GM18858 (cell line): ENCODE measurements around the gene DPEP1.
"Not testable (repeated sequence)": the region's sequence is repeated elsewhere in the genome, so short reads cannot be mapped to it uniquely, and the experiment has no call there.

ENCODE experiments used
- ATAC-seq: cut with Tn5 transposase; IDR thresholded peaks from one replicate; pipeline ENCODE4 v1.9.1; 2021; ENCODE audit not compliant: unreplicated experiment

DPEP1 gene

GRCh38 chr16:89613231-89613953 lies at the start of gene DPEP1:
Gene DPEP1, plus strand, starts transcription at chr16:89613642. Its CDS starts 16,769 bp downstream, at chr16:89630411.
- ATAC-seq = no peak

GRCh38 chr16:89564476-89565255 lies 48.8 kb upstream of the DPEP1 start:
- ATAC-seq = no peak

DNA sequence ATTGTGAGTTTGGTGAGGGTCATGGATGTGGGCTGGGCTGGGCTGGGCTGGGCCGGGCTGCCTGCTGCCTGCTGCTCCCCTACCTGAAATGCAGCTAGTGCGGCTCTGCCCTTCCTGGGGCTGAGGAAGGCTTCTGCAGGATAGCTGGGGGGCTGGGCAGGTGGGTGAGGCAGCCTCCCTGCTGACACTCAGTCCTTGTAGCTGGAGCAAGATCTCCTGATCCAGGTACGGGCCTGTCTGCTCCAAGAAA lies 48.3 kb upstream of the DPEP1 start:
- no peak for ATAC-seq

GRCh38 chr16:89565506-89566372 lies 47.7 kb upstream of the DPEP1 start:
- no peak for ATAC-seq

DNA sequence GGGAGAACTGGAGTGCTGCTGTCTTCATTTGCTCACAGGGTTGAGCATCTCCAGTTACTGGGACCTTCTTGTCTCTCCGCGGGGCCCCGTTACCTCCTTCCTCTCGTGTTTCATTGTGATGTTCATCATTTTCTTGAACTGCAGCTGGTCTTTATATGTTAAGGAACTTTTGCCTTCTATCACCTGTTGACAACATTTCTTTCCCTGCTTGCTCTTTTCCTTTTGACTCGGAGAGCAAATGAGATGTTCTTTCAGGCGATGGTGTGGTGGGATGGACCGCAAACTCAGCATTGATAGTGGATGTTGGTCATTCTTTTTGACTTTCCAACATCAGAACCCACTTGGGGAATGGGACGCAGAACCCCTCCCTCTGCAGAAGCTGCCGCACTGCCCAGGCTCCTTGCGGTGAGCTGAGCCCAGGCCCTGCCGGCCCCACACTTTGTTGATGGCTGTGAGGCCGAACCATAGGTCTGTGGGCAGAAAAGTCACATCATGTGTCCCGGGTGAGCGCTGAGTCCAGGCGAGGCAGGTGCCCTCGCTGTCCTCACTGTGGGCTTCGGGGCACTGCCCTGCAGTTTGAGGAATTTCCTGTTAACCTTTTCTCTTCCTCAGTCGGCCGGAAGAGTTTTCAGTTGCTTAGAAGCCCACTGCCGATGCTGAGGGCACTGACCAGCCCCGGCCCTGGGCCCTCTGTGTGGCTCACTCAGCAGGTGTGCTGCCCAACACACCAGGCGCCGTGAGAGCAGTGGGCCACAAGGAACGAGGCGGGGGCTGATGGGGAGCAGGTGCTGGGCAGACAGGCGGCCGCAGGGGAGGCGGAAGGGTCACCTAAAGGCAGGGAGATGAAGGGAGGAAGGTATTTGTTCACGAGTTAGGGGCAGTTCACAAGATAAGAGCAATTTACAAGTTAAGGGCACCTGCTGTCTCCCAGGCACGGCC lies 45.5 kb upstream of the DPEP1 start:
- ATAC-seq = no peak

GRCh38 chr16:89569506-89570341 lies 43.7 kb upstream of the DPEP1 start:
- no peak for ATAC-seq

DNA sequence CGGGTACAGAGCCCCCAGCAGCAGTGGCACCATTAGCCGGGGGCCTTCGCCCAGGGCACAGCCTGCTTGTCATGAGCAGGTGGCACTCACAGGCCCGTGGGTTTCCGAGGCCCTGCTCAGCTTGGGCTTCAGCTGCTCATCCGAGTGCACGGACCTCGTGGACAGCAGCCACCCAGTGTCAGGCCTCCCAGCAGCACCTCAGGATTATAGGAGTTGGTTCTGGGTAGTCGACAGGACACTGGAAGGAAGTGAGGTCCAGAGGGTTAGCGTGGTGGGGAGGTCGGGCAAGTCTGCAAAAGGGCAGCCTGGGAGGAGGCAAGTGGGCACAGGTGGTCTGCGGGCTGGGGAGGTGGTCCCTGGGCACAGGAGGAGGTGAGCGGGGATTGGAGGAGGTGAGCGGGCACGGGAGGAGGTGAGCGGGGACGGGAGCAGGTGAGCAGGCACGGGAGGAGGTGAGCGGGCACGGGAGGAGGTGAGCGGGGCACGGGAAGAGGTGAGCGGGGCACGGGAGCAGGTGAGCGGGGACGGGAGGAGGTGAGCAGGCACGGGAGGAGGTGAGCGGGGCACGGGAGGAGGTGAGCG lies 43.0 kb upstream of the DPEP1 start:
- no peak for ATAC-seq

DNA sequence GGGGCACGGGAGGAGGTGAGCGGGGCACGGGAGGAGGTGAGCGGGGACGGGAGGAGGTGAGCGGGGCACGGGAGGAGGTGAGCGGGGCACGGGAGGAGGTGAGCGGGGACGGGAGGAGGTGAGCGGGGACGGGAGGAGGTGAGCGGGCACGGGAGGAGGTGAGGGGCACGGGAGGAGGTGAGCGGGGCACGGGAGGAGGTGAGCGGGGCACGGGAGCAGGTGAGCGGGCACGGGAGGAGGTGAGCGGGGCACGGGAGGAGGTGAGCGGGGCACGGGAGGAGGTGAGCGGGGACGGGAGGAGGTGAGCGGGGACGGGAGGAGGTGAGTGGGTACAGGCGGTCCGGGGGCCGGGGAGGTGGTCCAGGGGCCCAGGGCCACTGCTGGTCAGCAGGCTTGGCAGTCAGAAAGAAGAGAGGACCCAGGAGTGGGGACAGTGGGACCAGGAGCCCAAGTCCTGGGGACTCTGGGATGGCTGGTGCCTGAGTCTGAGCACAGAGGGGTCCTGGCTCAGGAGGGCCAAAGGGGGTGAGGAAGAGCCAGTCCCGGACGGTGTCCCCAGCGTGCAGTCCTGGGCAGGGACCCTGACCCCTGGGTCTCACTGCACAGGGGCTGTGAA lies 42.4 kb upstream of the DPEP1 start:
- ATAC-seq = not testable (repeated sequence)

DNA sequence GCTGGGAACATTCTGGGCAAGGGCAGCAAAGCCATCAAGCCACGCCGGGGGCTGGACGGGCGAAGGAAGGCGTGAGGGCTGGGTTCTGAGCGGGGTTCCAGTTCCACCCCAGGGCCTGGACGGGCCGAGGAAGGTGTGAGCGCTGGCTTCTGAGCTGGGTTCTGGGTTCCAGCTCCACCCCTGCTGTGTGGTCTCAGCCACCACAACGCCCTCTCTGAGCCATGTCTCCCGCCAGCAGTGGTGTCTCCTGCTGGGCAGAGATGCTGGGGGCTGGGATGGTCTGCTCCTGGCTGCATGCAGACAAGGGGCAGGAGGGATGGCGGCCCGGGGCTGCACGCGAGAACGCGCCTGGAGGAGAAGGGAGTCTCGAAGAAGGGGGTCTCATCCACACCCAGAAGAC lies 41.8 kb upstream of the DPEP1 start:
- ATAC-seq = no peak

DNA sequence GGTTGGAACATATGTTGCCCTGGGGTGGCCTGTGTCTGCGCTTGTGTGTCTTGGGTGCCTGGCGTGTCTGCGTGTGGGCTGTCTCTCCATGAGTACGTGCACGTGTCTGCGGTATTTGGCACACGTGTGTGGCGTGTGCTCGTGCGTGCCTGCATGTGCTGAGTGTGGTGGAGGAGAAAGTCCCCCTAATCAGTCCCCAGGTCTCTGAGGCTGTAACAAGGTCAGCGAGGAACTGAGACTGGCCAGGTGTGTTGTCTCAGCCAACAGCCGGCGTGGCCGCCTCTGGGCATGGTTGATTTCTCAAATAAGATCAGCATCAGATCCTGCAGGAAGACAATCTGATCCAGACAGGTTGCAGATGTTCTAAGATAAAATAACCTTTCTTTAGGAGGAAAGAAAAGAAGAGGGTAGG lies 41.4 kb upstream of the DPEP1 start:
- no peak for ATAC-seq

DNA sequence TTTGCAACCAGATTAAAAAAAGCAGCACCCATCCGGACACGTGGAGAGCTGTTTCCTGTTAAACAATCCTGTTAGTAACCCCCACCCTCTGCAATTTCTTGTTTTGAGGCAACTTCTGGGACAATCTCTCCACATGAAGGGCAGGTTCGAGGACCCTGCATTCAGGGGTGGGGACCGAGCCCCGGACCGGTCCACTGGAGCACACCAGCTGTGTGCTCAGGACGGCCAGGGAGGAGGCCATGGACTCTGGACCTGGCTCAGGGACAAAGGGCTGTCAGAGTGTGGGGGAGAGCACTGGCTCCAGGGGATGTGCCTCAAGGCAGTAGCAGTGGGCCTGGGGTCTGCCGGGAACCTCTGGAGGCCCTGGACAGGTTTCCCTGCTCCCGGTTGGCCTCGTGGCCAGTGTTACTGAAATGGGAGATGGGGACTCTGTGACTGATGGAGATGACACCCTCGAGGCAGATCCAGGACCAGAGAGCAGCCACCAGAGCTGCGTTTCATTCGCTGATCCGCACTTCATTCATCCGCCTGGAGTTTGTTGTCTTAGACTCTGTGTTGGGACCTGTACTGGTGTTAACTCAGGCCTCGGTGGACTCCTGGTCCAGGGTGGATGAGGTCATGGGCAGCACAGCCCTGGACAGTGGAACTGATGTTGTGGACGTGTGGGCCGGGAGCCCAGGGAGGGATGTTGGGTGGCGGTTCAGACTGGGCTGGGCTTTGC lies 40.8 kb upstream of the DPEP1 start:
- ATAC-seq = no peak

GRCh38 chr16:89573826-89574680 lies 39.4 kb upstream of the DPEP1 start:
- no peak for ATAC-seq

DNA sequence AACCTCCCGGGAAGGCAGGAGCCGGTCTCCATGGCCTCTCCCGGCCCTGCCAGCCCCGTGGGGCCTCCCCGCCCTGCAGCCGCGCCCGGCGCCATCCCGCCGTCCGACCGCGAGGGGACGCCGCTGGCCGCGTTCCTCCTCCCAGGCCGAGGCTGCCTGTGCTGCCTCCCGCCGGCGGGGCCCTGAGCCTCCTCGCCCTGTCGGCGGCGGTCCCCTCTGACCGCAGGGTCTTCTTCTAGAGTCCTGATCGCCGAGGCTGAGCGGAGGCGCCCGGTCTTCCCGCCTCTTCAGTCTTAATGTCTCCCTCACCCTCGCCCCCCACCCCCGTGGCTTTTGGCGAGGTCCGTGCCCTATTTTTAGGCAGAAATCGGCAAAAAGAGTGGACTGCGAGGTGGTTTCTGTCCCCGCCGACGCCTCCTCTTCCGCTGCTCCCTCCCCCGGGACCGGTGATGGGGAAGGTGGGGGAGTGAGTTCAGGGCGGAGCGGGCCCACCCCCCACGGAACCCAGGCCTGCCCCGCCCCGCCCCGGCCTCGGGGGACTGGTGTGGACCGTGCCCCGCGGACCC lies 38.7 kb upstream of the DPEP1 start:
- no peak for ATAC-seq

DNA sequence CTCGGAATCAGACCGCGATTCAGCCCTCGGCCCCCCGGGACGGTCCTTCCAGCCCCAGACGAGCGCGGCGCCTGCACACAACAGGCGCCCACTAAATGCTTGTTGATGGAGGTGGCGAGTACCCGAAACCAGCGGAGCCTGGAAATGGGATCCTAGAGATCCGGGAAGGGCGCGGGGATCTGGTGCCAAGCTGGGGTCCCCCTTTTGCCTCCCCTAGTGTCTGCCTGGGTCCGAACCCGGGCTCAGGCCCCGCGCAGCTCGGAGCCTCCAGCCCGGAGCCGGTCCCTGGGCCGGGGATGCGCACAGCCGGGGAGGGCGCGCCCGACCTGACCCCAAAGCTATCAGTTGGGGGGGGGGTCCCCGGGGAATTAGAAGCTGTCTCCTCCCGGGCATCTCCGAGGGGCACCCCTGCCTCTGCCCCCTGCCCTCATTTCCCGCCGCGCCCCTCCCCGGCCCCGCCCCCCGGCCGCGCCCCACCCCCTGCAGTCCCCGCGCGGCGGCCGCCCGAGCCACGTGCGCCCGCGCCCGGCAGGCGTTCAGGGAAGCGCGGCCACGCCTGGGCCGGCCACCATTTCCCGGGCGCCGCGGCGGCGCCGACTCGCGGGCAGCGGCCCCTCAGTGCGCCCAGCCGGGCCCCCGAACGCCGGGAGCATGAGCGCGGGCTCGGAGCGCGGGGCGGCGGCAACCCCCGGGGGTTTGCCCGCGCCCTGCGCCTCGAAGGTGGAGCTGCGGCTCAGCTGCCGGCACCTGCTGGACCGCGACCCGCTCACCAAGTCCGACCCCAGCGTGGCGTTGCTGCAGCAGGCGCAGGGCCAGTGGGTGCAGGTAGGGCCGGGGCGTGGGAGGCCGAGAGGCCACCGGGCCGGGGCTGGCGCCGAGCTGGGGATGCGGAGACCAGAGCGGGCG lies 37.9 kb upstream of the DPEP1 start, which contains the start of gene CPNE7:
CPNE7 (plus strand) TSS at position 512 of the 906 bp plus-strand sequence; CDS start at position 652, 140 bp downstream.
- no peak for ATAC-seq

- no peak for ATAC-seq
Measured at GRCh38 chr16:89576153-89577054, 37.0 kb upstream of the DPEP1 start.
